VCaP (cell line): Measurements from ENCODE around the gene LHPP.

Experiments used
- H3K27ac ChIP-seq: fragments of 450-650 bp; 2 replicates; pipeline ENCODE4 v1.5.1; 2017
- TF ChIP-seq, protein P1 (sequence below): fragments of 450-650 bp; conservative IDR thresholded peaks from 2 replicates; pipeline ENCODE4 v1.5.1; 2017; ENCODE audit warnings: mild to moderate bottlenecking, moderate library complexity

The LHPP gene

DNA sequence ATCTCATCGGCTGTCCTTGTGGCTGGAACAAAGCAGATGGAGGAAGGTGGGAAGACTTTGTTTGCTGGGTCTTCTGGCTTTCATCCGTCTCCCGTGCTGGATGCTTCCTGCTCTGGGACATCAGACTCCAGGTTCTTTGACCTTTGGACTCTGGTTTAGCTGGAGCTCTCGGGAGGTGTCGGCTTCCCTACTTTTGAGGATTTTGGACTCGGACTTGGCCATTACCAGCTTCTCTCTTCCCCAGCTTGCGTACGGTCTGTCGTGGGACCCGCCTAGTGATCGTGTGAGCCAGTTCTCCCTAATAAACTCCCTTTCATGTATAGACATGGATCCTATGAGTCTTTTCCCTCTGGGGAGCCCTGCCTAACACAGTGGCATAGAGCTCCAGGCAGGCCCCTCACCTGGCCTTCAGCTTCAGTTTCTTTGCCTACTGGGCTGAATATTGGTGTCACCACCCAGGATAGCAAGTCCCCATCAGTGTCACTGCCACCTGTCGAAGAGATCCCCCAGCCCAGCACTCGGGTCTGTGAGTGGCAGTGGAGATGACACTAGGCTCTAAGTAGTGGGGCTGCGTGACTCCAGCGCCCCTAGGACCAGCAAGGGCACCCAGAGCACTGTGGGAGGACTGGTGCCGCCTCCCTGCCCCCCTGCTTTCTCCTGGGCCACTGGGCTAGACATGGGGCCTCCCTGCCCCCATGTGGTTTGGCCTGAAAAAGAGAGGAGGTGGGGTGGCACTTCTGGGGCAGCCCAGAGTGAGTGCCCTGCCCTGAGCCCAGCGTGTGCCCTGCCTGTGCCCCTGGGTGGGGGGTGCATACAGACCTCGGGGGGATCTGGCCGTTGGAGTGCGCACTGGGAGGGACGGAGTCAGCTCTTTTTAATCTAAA is 135.6 kb downstream of the LHPP start:
- no peak overlapping the region for H3K27ac ChIP-seq
- TF ChIP-seq, protein P1, sequence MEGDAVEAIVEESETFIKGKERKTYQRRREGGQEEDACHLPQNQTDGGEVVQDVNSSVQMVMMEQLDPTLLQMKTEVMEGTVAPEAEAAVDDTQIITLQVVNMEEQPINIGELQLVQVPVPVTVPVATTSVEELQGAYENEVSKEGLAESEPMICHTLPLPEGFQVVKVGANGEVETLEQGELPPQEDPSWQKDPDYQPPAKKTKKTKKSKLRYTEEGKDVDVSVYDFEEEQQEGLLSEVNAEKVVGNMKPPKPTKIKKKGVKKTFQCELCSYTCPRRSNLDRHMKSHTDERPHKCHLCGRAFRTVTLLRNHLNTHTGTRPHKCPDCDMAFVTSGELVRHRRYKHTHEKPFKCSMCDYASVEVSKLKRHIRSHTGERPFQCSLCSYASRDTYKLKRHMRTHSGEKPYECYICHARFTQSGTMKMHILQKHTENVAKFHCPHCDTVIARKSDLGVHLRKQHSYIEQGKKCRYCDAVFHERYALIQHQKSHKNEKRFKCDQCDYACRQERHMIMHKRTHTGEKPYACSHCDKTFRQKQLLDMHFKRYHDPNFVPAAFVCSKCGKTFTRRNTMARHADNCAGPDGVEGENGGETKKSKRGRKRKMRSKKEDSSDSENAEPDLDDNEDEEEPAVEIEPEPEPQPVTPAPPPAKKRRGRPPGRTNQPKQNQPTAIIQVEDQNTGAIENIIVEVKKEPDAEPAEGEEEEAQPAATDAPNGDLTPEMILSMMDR = no peak

DNA sequence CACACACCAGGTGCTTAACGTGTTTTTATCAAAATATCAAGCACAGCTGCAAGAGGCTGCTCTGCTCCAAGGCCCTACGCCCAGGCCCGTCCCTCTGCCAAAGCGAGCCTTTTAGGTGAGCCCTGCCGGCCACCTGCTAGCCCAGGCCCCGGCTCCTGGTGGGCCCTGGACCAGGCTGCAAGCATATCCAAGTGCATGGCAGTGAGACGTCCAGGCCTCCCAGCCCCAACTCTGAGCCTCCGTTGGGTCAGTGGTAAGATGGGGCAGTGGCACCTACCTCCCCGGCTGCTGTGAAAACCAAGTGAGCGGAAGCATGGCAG is 136.2 kb downstream of the LHPP start:
- no peak overlapping the region for H3K27ac ChIP-seq
- TF ChIP-seq, protein P1 = no peak

DNA sequence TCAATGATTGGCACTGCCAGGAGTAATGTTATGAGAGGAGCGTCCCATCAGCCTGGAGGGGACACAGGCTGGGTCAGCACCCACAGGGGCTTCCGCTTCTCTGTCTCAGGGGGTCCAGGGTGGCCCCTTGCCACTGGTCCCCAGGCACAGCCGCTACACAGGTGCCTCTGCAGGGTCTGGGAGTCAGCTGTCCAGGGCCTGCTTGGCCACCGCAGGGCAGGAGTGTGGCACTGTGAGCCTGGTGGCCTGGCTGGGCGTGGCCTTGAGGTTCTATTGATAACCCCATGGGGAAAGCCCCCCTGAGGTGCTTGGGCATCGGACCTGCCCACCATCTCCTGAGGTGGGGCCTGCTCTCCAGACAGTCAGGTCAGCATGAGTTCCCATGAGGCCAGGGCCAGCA is 136.6 kb downstream of the LHPP start:
- TF ChIP-seq, protein P1 = no peak
- no peak overlapping the region for H3K27ac ChIP-seq

DNA sequence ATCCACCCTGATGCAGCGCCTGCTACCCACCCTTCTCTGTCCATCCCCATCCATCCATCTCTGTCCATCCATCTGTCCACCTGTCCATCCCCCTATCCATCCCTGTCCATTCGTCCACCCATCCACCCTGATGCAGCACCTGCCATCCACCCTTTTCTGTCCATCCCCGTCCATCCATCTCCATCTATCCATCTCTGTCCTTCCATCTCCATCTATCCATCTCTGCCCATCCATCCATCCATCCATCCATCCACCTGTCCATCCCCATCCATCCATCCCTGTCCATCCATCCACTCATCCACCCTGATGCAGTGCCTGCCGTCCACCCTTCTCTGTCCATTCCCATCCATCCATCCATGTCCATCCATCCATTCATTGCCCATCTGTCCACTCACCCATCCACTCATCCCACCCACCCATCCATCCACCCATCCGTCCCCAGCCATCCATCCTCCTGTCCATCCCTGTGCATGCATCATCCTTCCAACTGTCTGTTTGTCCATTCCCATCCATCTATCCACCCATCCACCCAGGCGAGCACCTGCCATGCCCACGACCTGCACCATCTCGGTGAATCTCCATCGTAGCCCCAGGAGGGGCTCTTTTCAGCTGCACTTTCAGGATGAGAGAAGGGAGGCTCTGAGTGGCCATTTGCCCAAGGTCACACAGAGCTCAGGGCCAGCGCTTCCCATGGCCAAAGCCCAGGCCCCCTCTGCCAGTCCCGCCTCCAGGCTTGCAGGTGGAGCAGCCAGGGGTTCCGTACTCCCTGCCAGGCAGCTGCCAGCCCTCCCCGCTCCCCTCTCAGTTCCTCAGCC is 137.4 kb downstream of the LHPP start:
- H3K27ac ChIP-seq = no peak overlapping the region
- TF ChIP-seq, protein P1 = no peak

DNA sequence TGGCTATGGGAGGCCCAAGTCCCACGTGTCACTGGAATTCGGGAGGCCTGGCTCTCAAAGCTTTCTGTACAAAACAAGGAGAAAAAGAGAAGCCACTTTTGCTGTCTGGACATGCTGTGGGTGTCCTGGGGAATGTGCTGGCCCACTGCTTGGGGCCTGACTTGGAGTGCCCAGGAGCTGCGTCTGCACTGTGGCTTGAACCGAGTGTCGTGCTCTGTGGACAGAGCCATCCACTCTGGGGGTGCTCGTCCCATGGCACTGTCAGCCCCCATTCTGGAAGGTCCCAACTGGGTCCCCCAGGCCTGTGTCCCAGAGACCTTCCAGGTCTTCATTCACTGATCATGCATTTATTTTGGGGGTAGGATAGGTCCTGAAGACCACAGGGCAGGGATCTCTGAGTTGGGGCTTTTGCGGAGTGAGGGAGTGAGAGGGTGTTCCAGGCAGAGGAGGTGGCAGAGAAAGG is 138.0 kb downstream of the LHPP start:
- TF ChIP-seq, protein P1 = no peak
- H3K27ac ChIP-seq = no peak overlapping the region

DNA sequence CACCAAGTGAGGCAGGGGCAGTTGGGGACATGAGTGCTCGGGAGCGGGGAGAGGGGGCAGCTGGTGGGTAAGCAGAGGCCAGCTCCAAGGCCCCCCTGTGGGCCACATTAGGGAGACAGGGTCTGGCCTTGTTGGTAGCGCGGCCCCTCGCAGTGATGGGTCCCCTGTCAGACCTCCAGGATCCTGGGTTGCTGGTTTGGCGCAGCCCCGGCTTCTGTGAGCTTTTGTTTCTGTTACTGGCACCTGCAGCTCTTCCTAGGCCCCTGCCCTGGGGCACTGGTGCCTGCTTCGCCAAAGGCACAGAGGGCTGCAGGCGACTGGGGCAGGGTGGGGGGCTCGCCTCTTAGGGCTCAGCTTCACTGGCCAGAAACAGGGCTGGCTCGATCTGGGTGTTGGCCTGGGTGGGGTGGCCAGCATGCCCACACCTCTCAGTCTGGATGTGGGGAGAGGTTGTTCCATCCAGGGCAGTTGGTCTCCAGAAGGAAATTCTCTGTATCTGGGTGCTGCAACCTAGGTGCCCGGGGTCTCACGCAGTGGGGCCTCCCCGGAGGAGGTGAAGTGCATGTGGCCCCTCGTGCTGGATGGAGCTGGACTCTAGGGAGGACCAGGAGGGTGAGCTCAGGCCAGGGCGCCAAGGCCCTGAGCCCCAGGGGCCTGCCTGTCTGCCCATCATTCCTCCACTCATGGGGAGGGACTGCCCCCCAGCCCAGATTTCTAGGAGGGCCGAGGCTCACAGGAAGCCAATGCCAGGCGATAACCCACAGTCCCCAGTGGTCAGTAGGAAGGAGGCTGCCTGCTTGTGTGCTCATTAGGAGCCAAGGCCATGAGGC is 138.6 kb downstream of the LHPP start:
- H3K27ac ChIP-seq = no peak overlapping the region
- TF ChIP-seq, protein P1 = no peak

DNA sequence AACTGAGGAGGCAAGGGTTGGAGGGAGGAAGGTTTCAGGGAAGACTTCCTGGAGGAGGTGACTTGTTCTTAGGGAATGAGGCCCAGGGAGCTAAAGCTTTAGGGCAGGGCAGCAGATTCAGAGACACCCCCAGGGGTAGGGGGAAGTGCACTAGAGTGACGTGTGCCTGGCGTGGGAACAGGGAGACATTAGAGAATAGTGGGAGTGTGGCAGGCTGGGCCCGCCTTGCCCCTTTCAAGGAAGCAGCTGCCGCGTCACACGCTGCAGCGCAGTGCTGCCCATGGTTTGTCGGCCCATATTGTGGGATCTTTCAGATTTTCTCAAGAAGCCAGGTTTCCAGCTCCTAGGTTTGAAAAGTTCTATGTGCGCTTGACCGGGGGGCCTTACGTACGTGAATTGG is 139.4 kb downstream of the LHPP start:
- no peak overlapping the region for H3K27ac ChIP-seq
- TF ChIP-seq, protein P1 = no peak
